Measurements from ENCODE around the gene PDE6A.

DNA sequence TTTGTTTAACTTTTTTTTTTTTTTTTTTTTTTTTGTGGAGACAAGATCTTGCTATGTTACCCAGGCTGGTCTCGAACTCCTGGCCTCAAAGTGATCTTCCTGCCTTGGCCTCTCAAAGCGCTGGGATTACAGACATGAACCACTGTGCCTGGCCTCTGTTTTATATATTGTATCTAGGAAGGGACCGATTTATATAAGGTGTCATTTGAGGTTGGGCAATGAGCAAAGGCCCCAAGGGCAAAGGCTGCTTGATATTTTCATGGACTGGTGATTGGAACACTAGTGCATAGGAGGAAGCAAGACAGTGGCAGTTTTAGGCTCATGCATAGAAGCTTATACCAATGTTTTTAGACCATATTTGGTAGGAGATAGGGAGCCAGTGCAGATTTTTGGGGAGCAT is 19.1 kb upstream of the PDE6A start:
- TF ChIP-seq ZNF460 (CRISPR knock-in tag; IDR thresholded peaks at IDR 0.05; ENCODE audit: borderline replicate concordance) (no peak), ZNF563 (CRISPR knock-in tag; IDR thresholded peaks at IDR 0.05) (no peak), ZNF878 (CRISPR knock-in tag; IDR thresholded peaks at IDR 0.05) (no peak), ETV6 (CRISPR knock-in tag; conservative IDR thresholded peaks at IDR 0.05) (no peak), HNRNPLL (IDR thresholded peaks at IDR 0.05; ENCODE audit: low read depth, low read length, poor library complexity, severe bottlenecking) (no peak), CTCF (CRISPR knock-in tag; IDR thresholded peaks at IDR 0.05) (no peak), TCF12 (IDR thresholded peaks at IDR 0.05) (no peak), TCF12 (CRISPR knock-in tag; IDR thresholded peaks at IDR 0.05) (no peak), CEBPG (CRISPR knock-in tag; IDR thresholded peaks at IDR 0.05) (no peak), ZNF891 (CRISPR knock-in tag; IDR thresholded peaks at IDR 0.05) (no peak), ZNF777 (CRISPR knock-in tag; IDR thresholded peaks at IDR 0.05) (no peak)
